Neural cell (in vitro differentiated cells): ENCODE measurements around the gene GABRG3. TPM values are rescaled to one million over a fixed set of nuclear protein-coding genes. Genes with fewer than 3 reads are reported as not detected.

Experiments used
- H2AFZ ChIP-seq: fragments of 200-600, 300-800 bp; sonication (generic), shearing (Covaris generic); 2 replicates; pipeline ENCODE4 v1.6.0; 2014; ENCODE audit warnings: low read depth, mild to moderate bottlenecking, antibody characterized with exemption, low read length, moderate library complexity
- H3F3A ChIP-seq: fragments of 200-600 bp; shearing (Covaris generic); 2 replicates; pipeline ENCODE4 v1.6.1; 2016; ENCODE audit warnings: mild to moderate bottlenecking, moderate library complexity, mixed read lengths, antibody characterized with exemption, low read length; ENCODE audit not compliant: insufficient read depth, poor library complexity, severe bottlenecking
- H3K27ac ChIP-seq: fragments of 200-600, 300-800 bp; sonication (generic), shearing (Covaris generic); 2 replicates; pipeline ENCODE4 v1.5.1; 2014; ENCODE audit warnings: mild to moderate bottlenecking, low read length, moderate library complexity
- H3K27me3 ChIP-seq: fragments of 300-800, 200-600 bp; sonication (generic), shearing (Covaris generic); 2 replicates; pipeline ENCODE4 v1.6.0; 2014; ENCODE audit warnings: mild to moderate bottlenecking, low read depth, low read length, moderate library complexity; ENCODE audit not compliant: insufficient read depth
- H3K36me3 ChIP-seq: fragments of 300-800, 200-600 bp; sonication (generic), shearing (Covaris generic); 2 replicates; pipeline ENCODE4 v1.5.1; 2014; ENCODE audit warnings: mild to moderate bottlenecking, antibody characterized with exemption, low read length, moderate library complexity; ENCODE audit not compliant: insufficient read depth
- H3K4me2 ChIP-seq: fragments of 300-800, 200-600 bp; sonication (generic), shearing (Covaris generic); 2 replicates; pipeline ENCODE4 v1.6.0; 2014; ENCODE audit warnings: mild to moderate bottlenecking, low read length
- H3K4me3 ChIP-seq: fragments of 300-800, 200-600 bp; sonication (generic), shearing (Covaris generic); 2 replicates; pipeline ENCODE4 v1.5.1; 2014; ENCODE audit warnings: mild to moderate bottlenecking, low read length, moderate library complexity
- H3K79me2 ChIP-seq: fragments of 200-600 bp; shearing (Covaris generic); replicated peaks from 2 replicates; pipeline ENCODE4 v1.6.0; 2014; ENCODE audit warnings: mild to moderate bottlenecking, low read length, moderate library complexity; ENCODE audit not compliant: insufficient read depth
- H3K9ac ChIP-seq: fragments of 300-800, 200-600 bp; sonication (generic), shearing (Covaris generic); 2 replicates; pipeline ENCODE4 v1.6.1; 2016; ENCODE audit warnings: mild to moderate bottlenecking, low read length, mixed read lengths
- H3K9me2 ChIP-seq: fragments of 200-600 bp; shearing (Covaris generic); 2 replicates; pipeline ENCODE4 v1.6.1; 2016; ENCODE audit warnings: mild to moderate bottlenecking, low read length, mixed read lengths; ENCODE audit not compliant: insufficient read depth
- H3K9me3 ChIP-seq: fragments of 200-600, 300-800 bp; sonication (generic), shearing (Covaris generic); 2 replicates; pipeline ENCODE4 v1.6.1; 2016; ENCODE audit warnings: mild to moderate bottlenecking, mixed run types, low read length, moderate library complexity, mixed read lengths
- H4K20me1 ChIP-seq: fragments of 200-600 bp; shearing (Covaris generic); 2 replicates; pipeline ENCODE4 v1.6.1; 2016; ENCODE audit warnings: mild to moderate bottlenecking, mixed run types; ENCODE audit not compliant: insufficient read depth
- EP300 ChIP-seq: fragments of 450-650 bp; conservative IDR thresholded peaks from 2 replicates; pipeline ENCODE4 v1.6.1; 2014; ENCODE audit warnings: antibody characterized with exemption, mild to moderate bottlenecking, moderate library complexity; ENCODE audit not compliant: poor library complexity, severe bottlenecking
- EZH2 ChIP-seq: fragments of 200-600, 300-800 bp; shearing (Covaris generic), sonication (generic); IDR thresholded peaks from 2 replicates; pipeline ENCODE4 v1.6.1; 2014; ENCODE audit warnings: antibody characterized with exemption, low read length, borderline replicate concordance, mild to moderate bottlenecking; ENCODE audit not compliant: insufficient read depth, poor library complexity, severe bottlenecking
- MXI1 ChIP-seq: fragments of 450-650 bp; conservative IDR thresholded peaks from 2 replicates; pipeline ENCODE4 v1.6.1; 2014; ENCODE audit warnings: antibody characterized with exemption, mild to moderate bottlenecking; ENCODE audit not compliant: poor library complexity, severe bottlenecking
- POLR2AphosphoS5 ChIP-seq: IDR thresholded peaks from 2 replicates; pipeline ENCODE4 v1.6.1; 2012
- RAD21 ChIP-seq: fragments of 450-650 bp; conservative IDR thresholded peaks from 2 replicates; pipeline ENCODE4 v1.6.1; 2014; ENCODE audit warnings: antibody characterized with exemption, mild to moderate bottlenecking, moderate library complexity
- REST ChIP-seq: IDR thresholded peaks from 2 replicates; pipeline ENCODE4 v1.6.1; 2012; ENCODE audit warnings: borderline replicate concordance
- SMC3 ChIP-seq: fragments of 450-650 bp; conservative IDR thresholded peaks from 2 replicates; pipeline ENCODE4 v1.6.1; 2014; ENCODE audit warnings: antibody characterized with exemption, mild to moderate bottlenecking, moderate library complexity; ENCODE audit not compliant: poor library complexity
- TAF1 ChIP-seq: IDR thresholded peaks from 2 replicates; pipeline ENCODE4 v1.6.1; 2012; ENCODE audit warnings: low read depth
- polyA plus RNA-seq: library from polyadenylated mRNA; depleted of rRNA; stranded (reverse); fragments of >200 nt; gene quantifications from 2 replicates; pipeline ENCODE4 v1.2.3, GENCODE V29; 2014
- TF ChIP-seq, protein P1 (sequence below): fragments of 450-650 bp; IDR thresholded peaks from 2 replicates; pipeline ENCODE4 v1.5.1; 2014; ENCODE audit warnings: antibody characterized with exemption, mild to moderate bottlenecking, moderate library complexity; ENCODE audit not compliant: poor library complexity, severe bottlenecking

GABRG3 gene
- polyA plus RNA-seq, 1 donor from 2014 or later: 1.2 TPM

DNA sequence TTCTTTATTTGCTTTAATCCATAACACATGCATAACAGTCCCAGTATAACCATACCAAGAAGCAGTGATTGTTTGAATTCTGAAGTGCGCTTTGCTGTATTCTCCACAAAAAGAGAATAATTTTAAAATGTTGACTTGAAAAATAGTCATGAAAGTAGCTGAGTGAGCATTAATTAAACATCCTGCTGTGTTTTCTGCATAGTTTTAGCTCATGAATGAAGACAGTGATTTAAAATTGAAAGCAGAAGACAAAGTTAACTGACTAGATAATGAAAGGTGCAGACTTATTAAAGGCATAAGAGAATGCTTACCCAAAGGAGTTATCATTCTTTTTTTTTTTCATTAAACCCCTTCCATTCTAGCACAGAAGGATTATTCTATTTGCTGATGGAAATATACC lies 143.5 kb downstream of the GABRG3 start:
- TF ChIP-seq POLR2AphosphoS5: no peak
- no peak for TF ChIP-seq TAF1
- no peak for TF ChIP-seq MXI1
- TF ChIP-seq RAD21: no peak
- TF ChIP-seq EP300: no peak
- no peak for TF ChIP-seq REST
- TF ChIP-seq EZH2: no peak
- TF ChIP-seq SMC3: no peak
- TF ChIP-seq, protein P1, sequence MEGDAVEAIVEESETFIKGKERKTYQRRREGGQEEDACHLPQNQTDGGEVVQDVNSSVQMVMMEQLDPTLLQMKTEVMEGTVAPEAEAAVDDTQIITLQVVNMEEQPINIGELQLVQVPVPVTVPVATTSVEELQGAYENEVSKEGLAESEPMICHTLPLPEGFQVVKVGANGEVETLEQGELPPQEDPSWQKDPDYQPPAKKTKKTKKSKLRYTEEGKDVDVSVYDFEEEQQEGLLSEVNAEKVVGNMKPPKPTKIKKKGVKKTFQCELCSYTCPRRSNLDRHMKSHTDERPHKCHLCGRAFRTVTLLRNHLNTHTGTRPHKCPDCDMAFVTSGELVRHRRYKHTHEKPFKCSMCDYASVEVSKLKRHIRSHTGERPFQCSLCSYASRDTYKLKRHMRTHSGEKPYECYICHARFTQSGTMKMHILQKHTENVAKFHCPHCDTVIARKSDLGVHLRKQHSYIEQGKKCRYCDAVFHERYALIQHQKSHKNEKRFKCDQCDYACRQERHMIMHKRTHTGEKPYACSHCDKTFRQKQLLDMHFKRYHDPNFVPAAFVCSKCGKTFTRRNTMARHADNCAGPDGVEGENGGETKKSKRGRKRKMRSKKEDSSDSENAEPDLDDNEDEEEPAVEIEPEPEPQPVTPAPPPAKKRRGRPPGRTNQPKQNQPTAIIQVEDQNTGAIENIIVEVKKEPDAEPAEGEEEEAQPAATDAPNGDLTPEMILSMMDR: no peak
- Histone ChIP-seq H2AFZ (no peak overlapping the region), H3K79me2 (no peaks in the 10 kb centered on the region), H3F3A (no peaks in the 10 kb centered on the region), H3K4me3 (no peak overlapping the region), H3K9me3 (no peaks in the 10 kb centered on the region), H3K27me3 (no peaks in the 10 kb centered on the region), H3K36me3 (no peaks in the 10 kb centered on the region), H3K4me2 (no peak overlapping the region), H3K27ac (no peak overlapping the region), H3K9ac (no peak overlapping the region), H4K20me1 (no peaks in the 10 kb centered on the region), H3K9me2 (no peaks in the 10 kb centered on the region)

DNA sequence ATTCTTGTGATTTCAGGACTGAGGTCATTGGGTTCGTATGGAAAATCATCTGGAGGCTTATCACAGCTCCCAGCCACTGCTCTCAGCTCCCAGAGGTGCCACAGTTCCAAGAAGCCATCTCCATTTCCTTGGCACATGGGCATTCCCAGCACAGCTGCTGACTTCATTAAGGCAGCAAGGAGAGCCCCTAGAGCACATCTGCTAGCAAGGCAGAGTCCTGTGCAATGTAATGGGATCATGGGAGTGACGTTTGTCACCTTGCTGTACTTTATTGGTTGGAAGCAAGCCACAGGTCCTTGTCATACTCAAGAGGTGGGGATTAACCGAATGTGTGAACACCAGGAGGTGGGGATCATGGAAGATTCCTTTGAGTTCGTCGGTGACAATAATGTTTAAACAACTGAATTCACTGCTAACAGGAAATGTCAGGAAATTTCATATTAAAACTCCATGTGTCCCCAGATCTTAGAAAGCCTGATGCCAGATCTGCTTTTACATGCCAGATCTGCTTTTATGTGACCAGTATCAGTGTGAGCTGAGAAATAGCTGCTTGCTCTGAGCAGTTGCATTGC lies 148.8 kb downstream of the GABRG3 start:
- H3K27ac ChIP-seq: no peak overlapping the region
- H3K9me2 ChIP-seq: no peaks in the 10 kb centered on the region
- H3K9me3 ChIP-seq: no peaks in the 10 kb centered on the region
- no peak overlapping the region for H3K4me3 ChIP-seq
- no peaks in the 10 kb centered on the region for H4K20me1 ChIP-seq
- H2AFZ ChIP-seq: no peak overlapping the region
- no peaks in the 10 kb centered on the region for H3K27me3 ChIP-seq
- H3K4me2 ChIP-seq: no peak overlapping the region
- no peaks in the 10 kb centered on the region for H3K36me3 ChIP-seq
- no peaks in the 10 kb centered on the region for H3K79me2 ChIP-seq
- no peak overlapping the region for H3K9ac ChIP-seq
- TF ChIP-seq REST: no peak
- TF ChIP-seq EZH2: no peak
- no peak for TF ChIP-seq TAF1
- H3F3A ChIP-seq: no peaks in the 10 kb centered on the region
